PFSK-1 (cell line): ENCODE results near the gene SUFU.

Experiments used
- FOXP2 ChIP-seq: optimal IDR thresholded peaks from 2 replicates; pipeline ENCODE3; 2011; ENCODE audit warnings: borderline replicate concordance, control low read depth, inconsistent platforms; ENCODE audit not compliant: insufficient read depth; ENCODE audit errors: extremely low read length, extremely low read depth
- POLR2AphosphoS5 ChIP-seq: IDR thresholded peaks from 2 replicates; pipeline ENCODE4 v1.6.1; 2012; ENCODE audit warnings: low read depth, mild to moderate bottlenecking, control low read depth, low read length, moderate library complexity
- REST ChIP-seq, 2 experiments: IDR thresholded peaks; 2 replicates each; pipeline versions ENCODE4 v1.6.1 to v1.8.0; 2011 to 2012; ENCODE audit warnings: low read depth in 2 of 2, low read length in 2 of 2, control low read depth in 1 of 2, inconsistent platforms in 1 of 2, mild to moderate bottlenecking in 1 of 2, moderate library complexity in 1 of 2; ENCODE audit not compliant: insufficient read depth in 1 of 2
- SIN3A ChIP-seq: IDR thresholded peaks from 2 replicates; pipeline ENCODE4 v1.6.1; 2012; ENCODE audit warnings: mild to moderate bottlenecking, low read length, moderate library complexity, borderline replicate concordance; ENCODE audit not compliant: insufficient read depth
- TAF1 ChIP-seq: IDR thresholded peaks from 2 replicates; pipeline ENCODE4 v1.6.1; 2012; ENCODE audit warnings: low read length, control low read depth, borderline replicate concordance; ENCODE audit not compliant: insufficient read depth

GRCh38 chr10:102613785-102614184 is 110.0 kb downstream of the SUFU start:
- TF ChIP-seq REST (IDR thresholded peaks at IDR 0.05; ENCODE audit: insufficient read depth in 1 of 2, low read depth in 2 of 2, low read length in 2 of 2) (no peak), POLR2AphosphoS5 (no peak), SIN3A (no peak), TAF1 (no peak), FOXP2 (no peak)
